ENCODE data around the gene ZFAND2B.

GRCh38 chr2:219158025-219158424 lies 48.6 kb upstream of the ZFAND2B start:
- TF ChIP-seq EZH2 (IDR thresholded peaks at IDR 0.05; ENCODE audit: borderline replicate concordance) (no peak), CTCF (IDR thresholded peaks at IDR 0.05; ENCODE audit: poor library complexity) (no peak)

Data from hepatocyte (in vitro differentiated cells).